Nephron progenitor cell (in vitro differentiated cells): ENCODE measurements around the gene ZSCAN16.

Source experiments
- DNase-seq: peaks from one replicate; pipeline ENCODE4 v3.0.0; 2021
- H3K27ac Mint-ChIP-seq: 2 replicates; pipeline ENCODE4 v1.8.0; 2021; ENCODE audit warnings: mild to moderate bottlenecking, moderate library complexity, mixed read lengths
- H3K27me3 Mint-ChIP-seq: 2 replicates; pipeline ENCODE4 v1.8.0; 2021; ENCODE audit warnings: mild to moderate bottlenecking, low read depth, mixed read lengths; ENCODE audit not compliant: poor library complexity
- H3K36me3 Mint-ChIP-seq: 2 replicates; pipeline ENCODE4 v1.8.0; 2021; ENCODE audit warnings: low read depth, mixed read lengths
- H3K4me1 Mint-ChIP-seq: 2 replicates; pipeline ENCODE4 v1.8.0; 2021; ENCODE audit warnings: mixed read lengths
- H3K4me3 Mint-ChIP-seq: 2 replicates; pipeline ENCODE4 v1.8.0; 2021; ENCODE audit warnings: mild to moderate bottlenecking, moderate library complexity, mixed read lengths
- H3K9me3 Mint-ChIP-seq: 2 replicates; pipeline ENCODE4 v1.8.0; 2021; ENCODE audit warnings: mild to moderate bottlenecking, moderate library complexity, mixed read lengths
- TF ChIP-seq, protein P1 (sequence below): fragments of 200-600 bp; sonication (generic); IDR thresholded peaks from 2 replicates; pipeline ENCODE4 v1.5.0; 2021; ENCODE audit warnings: antibody characterized with exemption

ZSCAN16 gene

DNA sequence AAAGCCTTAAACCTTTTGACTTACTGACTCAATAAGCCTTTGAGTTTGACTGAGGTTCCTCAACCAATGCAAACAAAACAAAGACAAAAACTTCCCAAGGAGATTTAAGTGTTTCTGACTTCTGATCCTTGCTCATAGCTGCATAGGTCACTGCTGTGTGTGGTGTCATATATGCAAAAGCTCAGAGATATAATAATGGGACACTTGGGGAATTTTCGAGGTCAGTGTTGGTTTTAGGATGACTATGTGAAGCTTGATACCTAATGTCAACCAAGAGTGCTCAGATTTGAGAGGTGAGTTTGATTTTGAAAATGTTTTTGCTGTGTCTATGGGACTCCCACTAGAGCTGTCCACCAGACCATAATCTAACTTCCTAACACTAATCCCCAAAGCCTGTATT is 43.5 kb downstream of the ZSCAN16 start:
- Mint-ChIP-seq H3K27me3 (peaks cover 19% of the 10 kb centered on the region), H3K36me3 (peaks cover 28% of the 10 kb centered on the region), H3K9me3 (no peaks in the 10 kb centered on the region), H3K27ac (no peak overlapping the region), H3K4me3 (no peak overlapping the region), H3K4me1 (no peaks in the 10 kb centered on the region)
- DNase-seq = no peak
- TF ChIP-seq, protein P1, sequence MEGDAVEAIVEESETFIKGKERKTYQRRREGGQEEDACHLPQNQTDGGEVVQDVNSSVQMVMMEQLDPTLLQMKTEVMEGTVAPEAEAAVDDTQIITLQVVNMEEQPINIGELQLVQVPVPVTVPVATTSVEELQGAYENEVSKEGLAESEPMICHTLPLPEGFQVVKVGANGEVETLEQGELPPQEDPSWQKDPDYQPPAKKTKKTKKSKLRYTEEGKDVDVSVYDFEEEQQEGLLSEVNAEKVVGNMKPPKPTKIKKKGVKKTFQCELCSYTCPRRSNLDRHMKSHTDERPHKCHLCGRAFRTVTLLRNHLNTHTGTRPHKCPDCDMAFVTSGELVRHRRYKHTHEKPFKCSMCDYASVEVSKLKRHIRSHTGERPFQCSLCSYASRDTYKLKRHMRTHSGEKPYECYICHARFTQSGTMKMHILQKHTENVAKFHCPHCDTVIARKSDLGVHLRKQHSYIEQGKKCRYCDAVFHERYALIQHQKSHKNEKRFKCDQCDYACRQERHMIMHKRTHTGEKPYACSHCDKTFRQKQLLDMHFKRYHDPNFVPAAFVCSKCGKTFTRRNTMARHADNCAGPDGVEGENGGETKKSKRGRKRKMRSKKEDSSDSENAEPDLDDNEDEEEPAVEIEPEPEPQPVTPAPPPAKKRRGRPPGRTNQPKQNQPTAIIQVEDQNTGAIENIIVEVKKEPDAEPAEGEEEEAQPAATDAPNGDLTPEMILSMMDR = no peak

GRCh38 chr6:28171271-28171670 is 46.9 kb downstream of the ZSCAN16 start:
- Mint-ChIP-seq H3K27me3 (peaks cover 27% of the 10 kb centered on the region), H3K4me1 (no peaks in the 10 kb centered on the region), H3K4me3 (no peak overlapping the region), H3K36me3 (peaks cover 28% of the 10 kb centered on the region), H3K27ac (no peak overlapping the region), H3K9me3 (peaks cover 4% of the 10 kb centered on the region)
- TF ChIP-seq, protein P1 = no peak
- no peak for DNase-seq

DNA sequence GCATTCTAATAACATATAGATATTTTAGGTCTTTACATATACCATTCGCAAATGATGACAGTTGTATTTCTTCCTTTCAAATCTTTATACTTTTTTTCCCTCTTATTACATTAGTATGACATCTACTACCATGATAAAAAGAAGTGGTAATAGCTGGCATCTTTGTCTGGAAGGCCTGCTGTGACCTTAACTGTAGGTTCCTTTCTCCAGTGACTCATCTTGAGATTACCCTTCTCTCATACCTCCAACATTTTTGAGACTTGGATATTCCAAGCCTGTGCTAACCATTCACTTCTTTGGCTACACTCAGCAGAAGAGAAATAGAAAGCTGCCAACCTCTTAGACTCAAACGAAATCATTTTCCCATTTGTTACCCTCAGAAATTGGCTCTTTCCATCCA is 47.6 kb downstream of the ZSCAN16 start:
- no peak overlapping the region for H3K4me3 Mint-ChIP-seq
- H3K36me3 Mint-ChIP-seq = peaks cover 31% of the 10 kb centered on the region
- no peaks in the 10 kb centered on the region for H3K4me1 Mint-ChIP-seq
- peaks cover 32% of the 10 kb centered on the region for H3K27me3 Mint-ChIP-seq
- H3K9me3 Mint-ChIP-seq = peaks cover 11% of the 10 kb centered on the region
- H3K27ac Mint-ChIP-seq = no peak overlapping the region
- DNase-seq = no peak
- TF ChIP-seq, protein P1 = no peak

GRCh38 chr6:28176373-28176772 is 52.0 kb downstream of the ZSCAN16 start:
- H3K9me3 Mint-ChIP-seq = peaks cover 28% of the 10 kb centered on the region
- no peak for DNase-seq
- no peaks in the 10 kb centered on the region for H3K4me1 Mint-ChIP-seq
- H3K4me3 Mint-ChIP-seq = no peak overlapping the region
- peaks cover 43% of the 10 kb centered on the region for H3K27me3 Mint-ChIP-seq
- H3K36me3 Mint-ChIP-seq = peaks cover 11% of the 10 kb centered on the region
- TF ChIP-seq, protein P1 = no peak
- no peak overlapping the region for H3K27ac Mint-ChIP-seq
